Glomerular endothelial cell (primary cell): Measurements from ENCODE around the gene CEP85. TPM values are rescaled to one million over a fixed set of nuclear protein-coding genes. Genes with fewer than 3 reads are reported as not detected.

Experiments used
- DNase-seq: peaks from one replicate; pipeline ENCODE4 v3.0.0-alpha.2; 2011; ENCODE audit warnings: low read depth, low spot score; ENCODE audit errors: extremely low read depth
- total RNA-seq: library from RNA; depleted of rRNA; stranded (reverse); fragments of >200 nt; gene quantifications from 2 replicates; pipeline ENCODE4 v1.2.3, GENCODE V29; 2015

The CEP85 gene
- total RNA-seq: 7.4 and 7.9 TPM in 2 replicates

- DNase-seq: peak; percentile 86
Observed at GRCh38 chr1:26233903-26234643, at the start of gene CEP85. Gene CEP85 (plus strand): TSS chr1:26234200. CDS start chr1:26239784, 5,584 bp downstream.

DNA sequence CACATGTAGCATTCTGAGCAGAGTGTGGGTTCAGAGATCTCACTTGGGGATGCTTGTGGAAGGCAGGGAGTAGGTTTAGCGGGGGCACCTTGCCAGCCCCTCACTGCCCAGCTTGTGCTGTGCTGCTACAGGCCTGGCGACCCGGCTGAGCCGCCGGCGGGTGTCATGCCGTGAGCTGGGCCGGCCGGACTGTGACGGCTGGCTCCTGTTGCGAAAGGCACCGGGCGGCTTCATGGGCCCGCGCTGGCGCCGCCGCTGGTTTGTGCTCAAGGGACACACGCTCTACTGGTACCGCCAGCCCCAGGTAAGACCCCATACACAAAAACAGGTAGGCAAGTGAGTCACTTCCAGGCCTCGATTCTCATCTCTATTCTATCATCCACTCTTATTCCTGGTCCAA is 49.1 kb upstream of the CEP85 start:
- no peak for DNase-seq

DNA sequence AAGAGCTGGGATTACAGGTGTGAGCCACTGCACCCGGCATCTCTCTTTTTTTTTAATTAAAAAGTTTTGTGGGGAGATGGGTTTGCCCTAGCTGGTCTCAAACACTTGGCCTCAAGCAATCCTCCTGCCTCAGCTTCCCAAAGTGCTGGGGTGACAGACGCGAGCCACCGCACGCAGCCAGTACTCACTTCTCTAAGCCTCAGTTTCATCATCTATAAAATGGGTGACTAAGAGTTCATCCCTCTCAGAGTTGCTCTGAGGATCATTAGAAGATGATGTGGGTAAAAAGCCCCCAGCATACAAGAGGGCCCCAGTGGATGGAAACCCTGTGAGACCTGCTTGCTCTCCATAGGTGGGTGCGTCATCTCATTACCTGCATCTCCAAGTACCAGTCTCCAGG is 46.1 kb upstream of the CEP85 start:
- no peak for DNase-seq

- DNase-seq: no peak
Observed at GRCh38 chr1:26188477-26188876, 45.5 kb upstream of the CEP85 start.

GRCh38 chr1:26189331-26189730 is 44.7 kb upstream of the CEP85 start:
- DNase-seq: no peak

DNA sequence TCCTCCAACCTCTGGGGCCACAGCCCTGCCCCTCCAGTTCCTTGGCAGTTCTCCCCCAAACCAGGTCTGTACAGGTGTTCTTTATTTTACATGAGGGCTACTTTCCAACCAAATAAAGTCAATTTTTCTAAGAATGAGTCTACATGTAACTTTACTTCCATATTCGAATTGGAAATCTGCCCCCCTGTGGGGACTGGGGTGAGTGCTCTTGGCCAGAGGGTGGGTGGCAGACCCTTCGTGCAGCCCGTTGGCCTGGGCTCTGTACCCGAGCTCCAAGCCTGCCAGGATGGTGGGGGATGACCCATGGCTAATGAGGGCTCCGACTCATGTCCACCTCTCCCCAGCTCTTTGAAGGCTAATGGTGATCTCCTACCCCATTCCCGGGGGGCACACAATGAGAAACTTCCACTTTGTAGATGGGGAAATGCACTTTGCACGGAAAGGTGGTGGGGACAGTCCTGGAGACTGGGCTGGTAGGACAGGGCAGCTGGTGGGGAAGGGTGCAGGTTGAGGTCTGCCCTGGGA is 44.2 kb upstream of the CEP85 start:
- DNase-seq: no peak

DNA sequence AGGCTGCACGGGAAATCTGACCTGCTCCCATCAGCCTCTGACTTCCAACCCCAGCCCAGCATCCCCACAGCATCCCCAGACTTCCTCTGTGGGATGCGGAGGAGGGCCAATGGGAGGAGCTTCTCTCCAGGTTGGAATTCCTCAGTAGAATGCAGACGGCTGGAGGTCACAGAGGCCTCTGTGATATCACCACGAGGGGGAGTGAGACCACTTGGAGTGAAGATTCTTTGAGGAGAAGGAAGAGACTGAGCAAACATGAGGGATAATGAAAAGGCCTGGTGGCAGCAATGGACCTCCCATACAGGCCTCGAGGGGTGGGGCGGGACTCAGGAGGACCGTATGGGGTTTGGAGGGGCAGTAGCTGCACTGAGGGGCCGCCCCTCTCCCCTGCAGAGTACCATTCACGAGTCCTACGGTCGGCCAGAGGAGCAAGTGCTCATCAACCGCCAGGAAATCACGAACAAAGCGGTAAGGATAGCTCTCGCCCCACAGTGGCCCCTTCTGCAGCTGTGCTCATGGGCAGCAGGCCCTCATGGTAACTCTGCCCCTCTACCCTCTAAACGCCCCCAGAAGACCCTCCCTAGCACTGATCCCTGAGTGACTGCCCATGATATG is 43.5 kb upstream of the CEP85 start, which contains the start of gene CATSPER4:
TSS of gene CATSPER4 (plus strand) at position 230 of the 615 bp plus-strand sequence. CDS start at position 256, 26 bp downstream.
- no peak for DNase-seq

DNA sequence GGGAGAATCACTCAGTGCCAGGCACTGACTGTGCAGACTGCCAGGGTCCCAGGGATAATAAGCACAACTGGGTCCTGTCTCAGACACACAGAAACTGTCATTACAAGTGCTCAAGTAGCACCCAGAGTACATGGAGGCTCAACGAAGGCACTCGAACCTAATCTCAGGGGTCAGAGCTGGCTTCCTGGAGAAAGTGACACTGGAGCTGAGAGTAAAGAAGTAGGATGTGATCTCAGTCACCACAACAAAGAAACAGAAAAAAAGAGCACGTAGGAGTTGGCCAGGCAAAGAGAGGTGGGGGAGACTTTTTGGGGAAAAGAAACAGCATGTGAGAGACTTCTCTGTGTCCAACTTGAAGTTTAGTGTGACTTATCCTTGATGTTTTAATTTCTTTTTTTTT is 42.3 kb upstream of the CEP85 start:
- DNase-seq: no peak

DNA sequence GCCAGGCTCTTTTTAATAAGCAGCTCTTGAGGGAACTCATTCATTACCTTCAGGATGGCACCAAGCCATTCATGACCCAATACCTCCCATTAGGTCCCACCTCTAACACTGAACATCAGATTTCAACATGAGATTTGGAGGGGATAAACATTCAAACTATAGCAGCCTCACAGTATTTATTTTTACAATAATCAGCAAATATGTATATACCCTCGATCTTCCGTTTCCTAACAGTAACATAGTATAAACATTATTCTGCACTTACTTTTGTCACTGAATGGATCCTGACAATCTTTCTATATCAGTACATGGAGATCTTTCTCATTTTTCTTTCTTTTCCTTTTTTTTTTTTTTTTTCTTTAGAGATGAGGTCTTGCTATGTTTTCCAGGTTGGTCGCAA is 38.2 kb upstream of the CEP85 start:
- DNase-seq: no peak

- DNase-seq: no peak
Observed at GRCh38 chr1:26197301-26197700, 36.7 kb upstream of the CEP85 start.

DNA sequence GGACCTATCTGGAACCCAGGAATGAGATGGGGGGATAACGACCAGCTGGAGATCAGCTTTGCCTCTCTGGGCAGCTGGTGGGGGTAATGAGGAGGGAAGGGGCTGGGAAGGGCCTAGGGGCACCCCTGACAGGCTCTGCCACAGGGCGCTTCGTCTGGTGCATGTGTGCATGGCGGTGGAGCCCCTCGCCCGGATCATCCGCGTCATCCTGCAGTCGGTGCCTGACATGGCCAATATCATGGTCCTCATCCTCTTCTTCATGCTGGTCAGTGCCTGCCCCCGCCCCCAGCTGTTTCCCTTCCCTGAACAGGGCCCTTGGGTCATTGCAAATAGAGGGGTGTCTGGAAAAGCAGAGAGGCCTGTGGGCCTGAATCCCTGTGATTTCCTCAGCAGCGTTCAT is 36.2 kb upstream of the CEP85 start:
- no peak for DNase-seq

- DNase-seq: no peak
Observed at GRCh38 chr1:26200413-26200812, 33.6 kb upstream of the CEP85 start.

- DNase-seq: no peak
Observed at GRCh38 chr1:26203642-26204318, 30.2 kb upstream of the CEP85 start.

DNA sequence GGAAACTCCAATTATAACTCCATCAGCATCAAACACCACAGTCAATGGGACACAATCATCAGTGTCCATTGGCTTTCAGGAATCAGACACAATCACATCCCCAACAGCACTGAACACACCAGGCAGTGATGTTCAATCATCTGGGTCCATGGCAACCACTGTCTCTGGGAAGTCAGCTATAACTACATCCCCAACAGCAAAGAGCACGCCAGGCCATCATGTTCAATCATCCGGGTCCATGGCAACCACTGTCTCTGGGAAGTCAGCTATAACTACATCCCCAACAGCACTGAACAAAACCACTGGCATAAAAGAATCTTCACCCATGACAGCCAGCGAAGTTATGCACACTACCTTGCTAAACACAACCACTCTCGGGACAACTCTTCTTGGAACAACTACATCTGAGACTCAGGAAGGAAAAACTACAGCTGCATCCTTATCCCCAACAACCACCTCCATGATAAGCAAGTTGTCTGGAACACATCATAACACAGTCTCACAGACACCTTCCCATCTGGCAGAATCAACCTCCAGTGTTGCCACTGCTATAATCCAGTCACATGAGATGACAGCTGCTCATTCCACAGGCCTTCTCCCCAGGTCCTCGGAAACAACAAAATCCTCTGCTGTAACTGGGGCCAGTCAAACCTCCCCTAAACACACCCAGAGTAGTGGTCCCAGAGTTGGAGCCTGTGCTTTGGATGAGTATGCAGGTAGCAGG is 23.7 kb upstream of the CEP85 start:
- no peak for DNase-seq

DNA sequence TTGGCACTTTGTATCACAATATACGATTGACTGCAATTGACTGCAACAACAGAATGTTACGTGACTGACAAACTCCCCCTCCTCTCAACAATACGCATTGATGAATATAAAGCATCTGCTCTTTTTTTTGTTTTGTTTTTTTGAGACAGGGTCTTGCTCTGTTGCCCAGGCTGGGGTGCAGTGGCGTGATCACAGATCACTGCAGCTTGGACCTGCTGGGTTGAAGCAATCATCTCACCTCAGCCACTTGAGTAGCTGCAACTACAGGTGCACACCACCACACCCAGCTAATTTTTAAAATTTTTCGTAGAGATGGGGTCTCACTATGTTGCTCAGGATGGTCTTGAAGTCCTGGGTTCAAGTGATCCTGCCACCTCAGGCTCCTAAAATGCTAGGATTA is 21.3 kb upstream of the CEP85 start:
- DNase-seq: no peak

- DNase-seq: no peak
Observed at GRCh38 chr1:26213335-26213905, 20.6 kb upstream of the CEP85 start.

- no peak for DNase-seq
Observed at GRCh38 chr1:26215246-26215645, 18.8 kb upstream of the CEP85 start.

DNA sequence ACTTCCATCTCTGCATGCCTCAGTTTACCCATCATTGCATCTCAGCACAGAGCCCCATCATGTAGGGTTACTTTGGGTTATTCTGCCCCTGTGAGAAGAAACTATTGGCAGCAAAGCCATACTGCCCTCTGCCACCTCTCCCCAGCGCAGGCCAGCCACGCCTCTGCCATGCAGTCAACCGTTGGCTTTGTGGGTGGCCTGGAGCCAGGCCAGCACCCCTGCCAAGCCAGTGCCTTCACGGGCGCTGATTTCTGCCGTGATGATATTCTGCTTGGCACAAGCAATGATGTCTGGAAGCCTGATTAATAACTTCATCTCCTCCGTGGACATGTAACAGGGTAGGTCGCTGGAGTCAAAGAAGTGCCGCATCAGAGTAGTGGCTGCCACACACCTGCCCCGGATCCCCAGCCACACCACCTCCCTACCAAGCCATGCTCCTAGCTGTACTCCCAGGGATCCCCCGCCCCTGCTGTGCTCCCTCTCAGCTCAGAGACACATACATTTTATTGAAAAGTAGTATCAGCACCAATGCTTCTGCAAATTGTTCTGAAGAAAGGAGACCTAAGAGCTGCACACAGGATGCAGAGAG is 15.0 kb upstream of the CEP85 start:
- DNase-seq: no peak

DNA sequence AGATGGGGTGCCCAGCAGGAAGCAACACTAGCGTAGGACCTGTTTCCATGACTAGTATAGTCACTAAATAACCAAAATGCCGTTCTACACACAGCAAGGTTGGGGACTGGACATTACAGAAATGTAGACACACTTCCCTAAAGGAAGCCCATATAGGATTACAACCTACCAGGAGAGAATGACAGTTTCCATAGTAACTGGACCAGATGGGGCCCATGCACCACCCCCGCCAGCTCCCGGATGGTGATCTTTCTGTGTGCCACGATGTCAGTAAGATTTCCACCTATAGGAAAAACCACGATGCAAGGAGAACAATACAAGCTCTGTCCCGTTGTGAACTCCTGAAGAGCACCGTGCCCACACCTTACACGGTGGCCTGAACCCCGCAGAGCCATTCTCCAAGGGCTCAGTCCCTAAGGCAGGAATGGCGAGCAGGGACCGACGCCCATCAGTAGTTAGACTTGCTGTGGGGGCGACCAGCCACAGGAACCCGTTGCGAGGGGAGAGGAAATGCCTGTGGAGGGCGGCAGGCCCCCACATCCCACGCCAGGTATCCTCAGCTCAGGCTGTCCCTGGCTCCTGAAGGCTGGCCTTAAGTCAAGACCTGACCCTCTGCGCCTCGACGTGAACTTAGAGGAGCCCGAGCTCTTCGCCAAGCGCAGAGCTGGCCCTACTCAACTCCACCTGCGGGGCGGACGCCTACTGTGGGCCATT is 13.6 kb upstream of the CEP85 start:
- DNase-seq: no peak

DNA sequence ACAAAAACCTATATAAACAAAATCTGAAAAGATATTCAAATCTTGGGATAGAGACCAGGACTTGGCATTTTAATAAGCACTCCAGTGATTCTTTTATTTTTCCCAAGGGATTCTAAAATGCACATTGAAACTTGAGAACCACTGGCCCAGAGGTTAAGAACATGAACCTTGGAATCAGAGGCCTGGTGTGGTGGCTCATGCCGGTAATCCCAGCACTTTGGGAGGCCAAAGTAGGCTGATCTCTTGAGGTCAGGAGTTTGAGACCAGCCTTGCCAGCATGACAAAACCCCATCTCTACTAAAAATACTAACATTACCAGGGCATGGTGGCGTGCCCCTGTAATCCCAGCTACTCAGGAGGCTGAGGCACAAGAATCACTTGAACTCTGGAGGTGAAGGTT is 12.9 kb upstream of the CEP85 start:
- no peak for DNase-seq
